ENCODE measurements around the gene GEMIN7.

GRCh38 chr19:45090606-45091005, 11.5 kb downstream of the GEMIN7 start:
- no peak for TF ChIP-seq CTCF (IDR thresholded peaks at IDR 0.05 in 8 of 11, conservative IDR thresholded peaks at IDR 0.05 in 3 of 11)
- no peak for TF ChIP-seq POLR2A (IDR thresholded peaks at IDR 0.05)

Data from spleen (tissue), 7 donors.